Lung (tissue), 12 donors: Measurements from ENCODE around the gene ATL3. TPM values are rescaled to one million over a fixed set of nuclear protein-coding genes. Genes with fewer than 3 reads are reported as not detected.

Source experiments
- ATAC-seq: fragments of 200-7000 bp; cut with Tn5 transposase; one replicate; pipeline ENCODE4 v1.9.1; 2020; ENCODE audit warnings: moderate number of reproducible peaks; ENCODE audit not compliant: insufficient read depth, low FRiP score
- DNase-seq, 3 donors: peaks; one replicate each; pipeline ENCODE4 v3.0.0-alpha.2; 2013 to 2017
- H3K27ac ChIP-seq, 2 donors: one replicate each; pipeline ENCODE4 v1.5.1; 2013; ENCODE audit warnings: mild to moderate bottlenecking in 2 of 2, moderate library complexity in 2 of 2, control low read depth in 1 of 2, inconsistent platforms in 1 of 2, low read depth in 1 of 2, low read length in 1 of 2
- H3K27me3 ChIP-seq, 3 donors: one replicate each; pipeline ENCODE4 v1.5.1; 2013; ENCODE audit warnings: low read length in 2 of 3; ENCODE audit not compliant: control insufficient read depth in 3 of 3, insufficient read depth in 3 of 3
- H3K36me3 ChIP-seq, 4 donors: one replicate each; pipeline ENCODE4 v1.5.1; 2013; ENCODE audit warnings: low read length in 4 of 4, mild to moderate bottlenecking in 1 of 4, moderate library complexity in 1 of 4; ENCODE audit not compliant: control insufficient read depth in 4 of 4, insufficient read depth in 4 of 4
- H3K4me1 ChIP-seq, 5 donors: one replicate each; pipeline ENCODE4 v1.5.1; 2013; ENCODE audit warnings: low read length in 5 of 5, mild to moderate bottlenecking in 2 of 5, moderate library complexity in 1 of 5; ENCODE audit not compliant: control insufficient read depth in 5 of 5, insufficient read depth in 5 of 5
- H3K4me3 ChIP-seq: one replicate; pipeline ENCODE4 v1.5.1; 2013; ENCODE audit warnings: mild to moderate bottlenecking, control low read depth, moderate library complexity
- H3K9ac ChIP-seq, 2 donors: one replicate each; pipeline ENCODE4 v1.5.1; 2013; ENCODE audit warnings: low read length in 2 of 2, control low read depth in 1 of 2; ENCODE audit not compliant: insufficient read depth in 1 of 2
- H3K9me3 ChIP-seq, 4 donors: one replicate each; pipeline ENCODE4 v1.5.1; 2013; ENCODE audit warnings: low read length in 3 of 4, mild to moderate bottlenecking in 1 of 4, moderate library complexity in 1 of 4; ENCODE audit not compliant: control insufficient read depth in 4 of 4, insufficient read depth in 3 of 4
- CTCF ChIP-seq: IDR thresholded peaks from 2 replicates; pipeline ENCODE4 v1.5.1; 2012; ENCODE audit warnings: mild to moderate bottlenecking; ENCODE audit errors: control extremely low read depth, extremely low read depth
- WGBS, 2 donors: extraction: QIAGEN DNeasy Blood & Tissue Kit; methylation state at CpG; one replicate each; pipeline ENCODE4 v1.1.7; 2013; 5-methylcytosine and 5-hydroxymethylcytosine counted together
- polyA plus RNA-seq, 2 donors: library from polyadenylated mRNA; stranded (reverse); fragments of 200-250 nt; gene quantifications; one replicate each; pipeline ENCODE4 v1.2.1, GENCODE V29; 2013
- total RNA-seq, 2 donors: library from RNA; depleted of rRNA in 1 of 2; stranded (reverse); fragments of >200 nt in 1 of 2; gene quantifications; one replicate each; pipeline ENCODE4 v1.2.1, GENCODE V29; 2014 to 2021
- donor health status: control.
- donor health status: control.
- donor health status: Bipolar disorder and iron deficiency.
- donor health status: healthy.
- donor health status: DM: yes; HTN: yes; CAD: no.

Gene ATL3
- total and polyA plus RNA-seq, 4 donors, result 13.6 to 79.5 (median 33.7) TPM

GRCh38 chr11:63682066-63683021 lies 11.2 kb upstream of the ATL3 start:
- H3K9ac ChIP-seq, result peak overlapping the region in 1 of 2 donors; percentile 91
- ATAC-seq, result no peak
- H3K9me3 ChIP-seq, result no peaks in the 10 kb centered on the region
- no peaks in the 10 kb centered on the region for H3K36me3 ChIP-seq
- H3K27ac ChIP-seq, result peak overlapping the region; percentile 94 to 96
- H3K4me3 ChIP-seq, result peak overlapping the region; percentile 76
- TF ChIP-seq CTCF, result no peak
- peaks cover 0 to 19% (median 2%) of the 10 kb centered on the region in 5 donors for H3K4me1 ChIP-seq
- peak; percentile 41 to 58 (median 55) for DNase-seq
- 3 to 8% methylated on average over 19 of the region's 19 CpGs for WGBS, 2 donors
- no peaks in the 10 kb centered on the region for H3K27me3 ChIP-seq

GRCh38 chr11:63681321-63682065 lies 10.3 kb upstream of the ATL3 start, which contains the start of gene RTN3:
TSS of gene RTN3 (plus strand) at chr11:63681500. CDS start at chr11:63681637, 137 bp downstream.
- WGBS, 2 donors, result 0% methylated on average over 74 of the region's 74 CpGs
- peaks cover 0 to 19% (median 2%) of the 10 kb centered on the region in 5 donors for H3K4me1 ChIP-seq
- DNase-seq (peak; percentile 97 to 99 (median 99)), ATAC-seq (peak; percentile 95)
- TF ChIP-seq CTCF, result peak; percentile 2
- peak within 1 kb of the TSS; percentile 76 for H3K4me3 ChIP-seq
- peak within 1 kb of the TSS; percentile 57 to 91 for H3K9ac ChIP-seq
- H3K36me3 ChIP-seq, result no peaks in the 10 kb centered on the region
- peak within 1 kb of the TSS; percentile 94 to 96 for H3K27ac ChIP-seq
- no peaks in the 10 kb centered on the region for H3K9me3 ChIP-seq
- H3K27me3 ChIP-seq, result no peaks in the 10 kb centered on the region

GRCh38 chr11:63680834-63681320 lies 9.7 kb upstream of the ATL3 start:
- H3K4me1 ChIP-seq, result peaks cover 0 to 19% (median 2%) of the 10 kb centered on the region in 5 donors
- H3K27me3 ChIP-seq, result no peaks in the 10 kb centered on the region
- no peak for DNase-seq
- H3K9me3 ChIP-seq, result no peaks in the 10 kb centered on the region
- 9 to 11% methylated on average over 18 of the region's 18 CpGs for WGBS, 2 donors
- no peak for ATAC-seq
- H3K27ac ChIP-seq, result peak overlapping the region in 1 of 2 donors; percentile 72
- peak overlapping the region in 1 of 2 donors; percentile 87 for H3K9ac ChIP-seq
- H3K4me3 ChIP-seq, result no peak overlapping the region
- no peaks in the 10 kb centered on the region for H3K36me3 ChIP-seq
- no peak for TF ChIP-seq CTCF
